Uterus (tissue), 2 donors: ENCODE data around the gene GPR171.
"Not testable (repeated sequence)": the region's sequence is repeated elsewhere in the genome, so short reads cannot be mapped to it uniquely, and the experiment has no call there.

Source experiments
- POLR2A ChIP-seq, 2 donors: fragments of 450-650 bp; IDR thresholded peaks; one replicate each; pipeline ENCODE4 v1.6.1; 2016; ENCODE audit warnings: antibody characterized with exemption in 2 of 2, mild to moderate bottlenecking in 1 of 2, moderate library complexity in 1 of 2
- TF ChIP-seq, protein P1 (sequence below), 4 experiments: fragments of 200-600 bp in 2 of 4; fragments of 450-650 bp in 2 of 4; sonication (generic) in 2 of 4; IDR thresholded peaks; one replicate each; pipeline ENCODE4 v1.5.1; 2016 to 2019; ENCODE audit warnings: antibody characterized with exemption in 4 of 4, mild to moderate bottlenecking in 2 of 4, moderate library complexity in 1 of 4

DNA sequence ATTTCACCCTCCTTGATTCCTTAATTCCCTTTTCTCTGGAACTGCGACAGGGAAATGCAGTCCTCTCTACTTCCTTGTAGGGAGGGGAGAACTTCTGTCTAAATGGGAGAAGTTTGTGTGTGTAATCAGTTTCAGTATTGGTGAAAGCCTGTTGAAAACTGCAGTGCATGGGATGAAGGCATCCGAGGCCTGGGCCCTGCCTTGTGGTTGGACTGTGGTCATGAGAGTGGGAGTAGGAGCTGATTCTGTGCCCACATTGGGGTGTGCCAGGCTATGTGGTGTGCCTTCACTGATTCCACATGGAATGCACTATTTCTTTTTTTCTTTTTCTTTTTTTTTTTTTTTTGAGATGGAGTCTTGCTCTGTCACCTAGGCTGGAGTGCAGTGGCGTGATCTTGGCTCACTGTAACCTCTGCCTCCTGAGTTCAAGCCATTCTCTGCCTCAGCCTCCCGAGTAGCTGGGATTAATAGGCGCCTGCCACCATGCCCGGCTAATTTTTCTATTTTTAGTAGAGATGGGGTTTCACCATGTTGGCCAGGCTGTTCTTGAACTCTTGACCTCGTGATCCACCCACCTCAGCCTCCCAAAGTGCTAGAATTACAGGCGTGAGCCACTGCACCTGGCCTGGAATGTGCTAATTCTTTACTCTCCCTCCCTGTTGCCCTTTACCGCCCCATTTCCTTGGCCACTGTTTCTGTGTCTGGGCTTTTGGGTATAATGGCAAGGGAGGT is 32.9 kb downstream of the GPR171 start:
- not testable (repeated sequence) for TF ChIP-seq POLR2A (IDR thresholded peaks at IDR 0.05)
- TF ChIP-seq, protein P1, sequence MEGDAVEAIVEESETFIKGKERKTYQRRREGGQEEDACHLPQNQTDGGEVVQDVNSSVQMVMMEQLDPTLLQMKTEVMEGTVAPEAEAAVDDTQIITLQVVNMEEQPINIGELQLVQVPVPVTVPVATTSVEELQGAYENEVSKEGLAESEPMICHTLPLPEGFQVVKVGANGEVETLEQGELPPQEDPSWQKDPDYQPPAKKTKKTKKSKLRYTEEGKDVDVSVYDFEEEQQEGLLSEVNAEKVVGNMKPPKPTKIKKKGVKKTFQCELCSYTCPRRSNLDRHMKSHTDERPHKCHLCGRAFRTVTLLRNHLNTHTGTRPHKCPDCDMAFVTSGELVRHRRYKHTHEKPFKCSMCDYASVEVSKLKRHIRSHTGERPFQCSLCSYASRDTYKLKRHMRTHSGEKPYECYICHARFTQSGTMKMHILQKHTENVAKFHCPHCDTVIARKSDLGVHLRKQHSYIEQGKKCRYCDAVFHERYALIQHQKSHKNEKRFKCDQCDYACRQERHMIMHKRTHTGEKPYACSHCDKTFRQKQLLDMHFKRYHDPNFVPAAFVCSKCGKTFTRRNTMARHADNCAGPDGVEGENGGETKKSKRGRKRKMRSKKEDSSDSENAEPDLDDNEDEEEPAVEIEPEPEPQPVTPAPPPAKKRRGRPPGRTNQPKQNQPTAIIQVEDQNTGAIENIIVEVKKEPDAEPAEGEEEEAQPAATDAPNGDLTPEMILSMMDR (IDR thresholded peaks at IDR 0.05), result not testable (repeated sequence)
